IPS-NIHi11 (cell line): ENCODE measurements around the gene FLNA.
"Not testable (repeated sequence)": the region's sequence is repeated elsewhere in the genome, so short reads cannot be mapped to it uniquely, and the experiment has no call there.

ENCODE experiments used
- DNase-seq: peaks from one replicate; pipeline ENCODE4 v3.0.0; 2012; ENCODE audit warnings: mixed read lengths, low spot score

The FLNA gene

GRCh38 chrX:154343063-154343462 lies 31.4 kb downstream of the FLNA start:
- DNase-seq = not testable (repeated sequence)

GRCh38 chrX:154341399-154342298 lies 32.8 kb downstream of the FLNA start:
- DNase-seq = not testable (repeated sequence)

- DNase-seq = no peak
These were observed 39.9 kb downstream of the FLNA start for GRCh38 chrX:154334496-154334895.

GRCh38 chrX:154333837-154334271 lies 40.6 kb downstream of the FLNA start:
- DNase-seq = no peak

GRCh38 chrX:154333116-154333515 lies 41.3 kb downstream of the FLNA start:
- DNase-seq = no peak

GRCh38 chrX:154332561-154332960 lies 41.9 kb downstream of the FLNA start:
- no peak for DNase-seq

- DNase-seq = no peak
These were observed 45.1 kb downstream of the FLNA start for GRCh38 chrX:154329294-154329693.

GRCh38 chrX:154328646-154329045 lies 45.8 kb downstream of the FLNA start:
- DNase-seq = no peak

GRCh38 chrX:154327038-154327820 lies 47.2 kb downstream of the FLNA start:
- DNase-seq = no peak

- DNase-seq = no peak
These were observed 48.9 kb downstream of the FLNA start for GRCh38 chrX:154325541-154325940.

GRCh38 chrX:154323537-154323936 lies 50.9 kb downstream of the FLNA start:
- DNase-seq = no peak

GRCh38 chrX:154322890-154323289 lies 51.5 kb downstream of the FLNA start:
- no peak for DNase-seq

GRCh38 chrX:154321594-154321993 lies 52.8 kb downstream of the FLNA start:
- no peak for DNase-seq

GRCh38 chrX:154321152-154321551 lies 53.3 kb downstream of the FLNA start:
- DNase-seq = no peak

- DNase-seq = no peak
These were observed 54.0 kb downstream of the FLNA start for GRCh38 chrX:154320406-154320805.

- DNase-seq = peak; percentile 50
These were observed 56.9 kb downstream of the FLNA start for GRCh38 chrX:154317391-154317995.

GRCh38 chrX:154315416-154315815 lies 59.0 kb downstream of the FLNA start:
- DNase-seq = no peak

- DNase-seq = no peak
These were observed 61.3 kb downstream of the FLNA start for GRCh38 chrX:154313147-154313546.

- DNase-seq = no peak
These were observed 62.3 kb downstream of the FLNA start for GRCh38 chrX:154312116-154312515.

- DNase-seq = no peak
These were observed 63.6 kb downstream of the FLNA start for GRCh38 chrX:154310616-154311536.

- no peak for DNase-seq
These were observed 65.2 kb downstream of the FLNA start for GRCh38 chrX:154309041-154309775.
